AG04449 (cell line): ENCODE measurements around the gene CWH43.
"Not testable (repeated sequence)": the region's sequence is repeated elsewhere in the genome, so short reads cannot be mapped to it uniquely, and the experiment has no call there.

Experiments used
- CTCF ChIA-PET: fragments of 350-600 bp; formaldehyde crosslinking; extraction: SDS; loops from one replicate; lab custom pipeline; 2021; ENCODE audit warnings: antibody characterized with exemption; lab: Yijun Ruan, JAX
- POLR2A ChIA-PET: fragments of 400-600, 350-600 bp; formaldehyde crosslinking; extraction: SDS; loops from one replicate; lab custom pipeline; 2020; ENCODE audit warnings: antibody characterized with exemption, inconsistent platforms; lab: Yijun Ruan, JAX
- DNase-seq: peaks from one replicate; pipeline ENCODE4 v3.0.0-alpha.2; 2010; ENCODE audit warnings: low read depth, low spot score
- H3K4me3 ChIP-seq: 2 replicates; pipeline ENCODE4 v1.5.1; 2011; ENCODE audit warnings: low read depth, mild to moderate bottlenecking, control low read depth, low read length

Gene CWH43

GRCh38 chr4:49104231-49104930 is 118.3 kb downstream of the CWH43 start:
- POLR2A ChIA-PET, DNase-seq, CTCF ChIA-PET, H3K4me3 ChIP-seq: not testable (repeated sequence)

- POLR2A ChIA-PET: not testable (repeated sequence)
Measured at GRCh38 chr4:49105248-49105904, 119.3 kb downstream of the CWH43 start.

GRCh38 chr4:49107262-49107661 is 121.2 kb downstream of the CWH43 start:
- CTCF ChIA-PET, H3K4me3 ChIP-seq, DNase-seq, POLR2A ChIA-PET: not testable (repeated sequence)

More at GRCh38 chr4:49105248-49105904, 119.3 kb downstream of the CWH43 start:
- CTCF ChIA-PET, H3K4me3 ChIP-seq, DNase-seq: not testable (repeated sequence)

- DNase-seq, CTCF ChIA-PET, H3K4me3 ChIP-seq, POLR2A ChIA-PET: not testable (repeated sequence)
Measured at GRCh38 chr4:49108183-49108978, 122.3 kb downstream of the CWH43 start.

GRCh38 chr4:49109567-49110166 is 123.6 kb downstream of the CWH43 start:
- POLR2A ChIA-PET, DNase-seq, CTCF ChIA-PET, H3K4me3 ChIP-seq: not testable (repeated sequence)

- POLR2A ChIA-PET, CTCF ChIA-PET, H3K4me3 ChIP-seq, DNase-seq: not testable (repeated sequence)
Measured at GRCh38 chr4:49110579-49110978, 124.5 kb downstream of the CWH43 start.
